Cardiac muscle cell (in vitro differentiated cells and primary cell): ENCODE data around the gene VEZT. TPM values are rescaled to one million over a fixed set of nuclear protein-coding genes. Genes with fewer than 3 reads are reported as not detected.

ENCODE experiments used
- DNase-seq, 2 donors: peaks; one replicate each; pipeline versions ENCODE4 v3.0.0 to v3.0.0-alpha.2; 2010 to 2017; ENCODE audit warnings: low read depth in 1 of 2, low spot score in 1 of 2
- H3K27ac ChIP-seq: fragments of 200-600 bp; sonication (generic); 2 replicates; pipeline ENCODE4 v1.5.1; 2016
- H3K27me3 ChIP-seq: fragments of 200-600 bp; sonication (generic); 2 replicates; pipeline ENCODE4 v1.6.0; 2016; ENCODE audit warnings: control low read depth
- H3K36me3 ChIP-seq: fragments of 200-600 bp; sonication (generic); 2 replicates; pipeline ENCODE4 v1.5.1; 2016; ENCODE audit warnings: control low read depth
- H3K4me1 ChIP-seq: fragments of 200-600 bp; sonication (generic); 2 replicates; pipeline ENCODE4 v1.8.1; 2017; ENCODE audit warnings: low read depth, mild to moderate bottlenecking, mixed run types
- H3K4me3 ChIP-seq: fragments of 200-600 bp; sonication (generic); 2 replicates; pipeline ENCODE4 v1.5.1; 2016; ENCODE audit warnings: mild to moderate bottlenecking
- H3K9me3 ChIP-seq: fragments of 200-600 bp; sonication (generic); 2 replicates; pipeline ENCODE4 v1.5.1; 2017; ENCODE audit warnings: low read depth, mild to moderate bottlenecking, control low read depth
- polyA plus RNA-seq: library from polyadenylated mRNA; unstranded; fragments of >200 nt; fragmentation: Nextera tagmentation; extraction: Ambion mirVana; gene quantifications from 2 replicates; pipeline ENCODE4 v1.2.1, GENCODE V29; 2016
- total RNA-seq: library from RNA; depleted of rRNA; stranded (reverse); fragments of >200 nt; gene quantifications from 2 replicates; pipeline ENCODE4 v1.2.3, GENCODE V29; 2016
- TF ChIP-seq, protein P1 (sequence below): IDR thresholded peaks from 2 replicates; pipeline ENCODE4 v1.5.1; 2012; ENCODE audit warnings: low read depth, mild to moderate bottlenecking, low read length

Gene VEZT
- total and polyA plus RNA-seq, 2 experiments from 2014 or later: 50.6 to 56.9 TPM

DNA sequence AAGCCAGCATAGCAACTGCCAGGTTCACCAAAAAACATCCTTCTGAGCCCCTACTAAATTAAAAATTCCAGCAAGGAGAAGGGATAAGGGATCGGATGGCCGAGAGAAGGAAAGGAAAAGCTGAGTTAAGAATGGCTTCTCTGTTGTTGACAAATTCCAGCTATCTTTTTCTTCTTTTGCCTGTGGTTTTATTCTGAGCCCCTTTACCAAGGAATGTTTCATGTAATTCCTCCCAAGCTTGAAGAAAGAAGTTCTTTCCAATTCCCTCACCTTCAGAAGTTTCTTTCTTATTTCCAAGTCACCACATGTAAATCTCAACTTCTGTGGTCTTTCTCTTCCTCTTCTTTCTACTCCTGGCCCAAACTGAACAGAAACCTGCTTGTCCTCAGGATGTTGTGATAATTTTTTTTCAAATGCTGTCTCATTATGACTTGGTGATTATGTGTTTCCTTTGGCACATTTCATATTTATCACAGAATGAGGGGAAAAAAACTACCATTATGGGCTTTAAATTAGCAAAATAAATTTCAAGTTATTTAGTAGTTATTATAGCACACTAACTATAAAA, 40.3 kb upstream of the VEZT start:
- peaks cover 22% of the 10 kb centered on the region for H3K4me1 ChIP-seq
- H3K9me3 ChIP-seq: no peaks in the 10 kb centered on the region
- H3K27me3 ChIP-seq: no peaks in the 10 kb centered on the region
- TF ChIP-seq, protein P1, sequence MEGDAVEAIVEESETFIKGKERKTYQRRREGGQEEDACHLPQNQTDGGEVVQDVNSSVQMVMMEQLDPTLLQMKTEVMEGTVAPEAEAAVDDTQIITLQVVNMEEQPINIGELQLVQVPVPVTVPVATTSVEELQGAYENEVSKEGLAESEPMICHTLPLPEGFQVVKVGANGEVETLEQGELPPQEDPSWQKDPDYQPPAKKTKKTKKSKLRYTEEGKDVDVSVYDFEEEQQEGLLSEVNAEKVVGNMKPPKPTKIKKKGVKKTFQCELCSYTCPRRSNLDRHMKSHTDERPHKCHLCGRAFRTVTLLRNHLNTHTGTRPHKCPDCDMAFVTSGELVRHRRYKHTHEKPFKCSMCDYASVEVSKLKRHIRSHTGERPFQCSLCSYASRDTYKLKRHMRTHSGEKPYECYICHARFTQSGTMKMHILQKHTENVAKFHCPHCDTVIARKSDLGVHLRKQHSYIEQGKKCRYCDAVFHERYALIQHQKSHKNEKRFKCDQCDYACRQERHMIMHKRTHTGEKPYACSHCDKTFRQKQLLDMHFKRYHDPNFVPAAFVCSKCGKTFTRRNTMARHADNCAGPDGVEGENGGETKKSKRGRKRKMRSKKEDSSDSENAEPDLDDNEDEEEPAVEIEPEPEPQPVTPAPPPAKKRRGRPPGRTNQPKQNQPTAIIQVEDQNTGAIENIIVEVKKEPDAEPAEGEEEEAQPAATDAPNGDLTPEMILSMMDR: no peak
- no peaks in the 10 kb centered on the region for H3K36me3 ChIP-seq
- no peak overlapping the region for H3K27ac ChIP-seq
- DNase-seq: peak in 1 of 2 donors; percentile 28
- no peak overlapping the region for H3K4me3 ChIP-seq

DNA sequence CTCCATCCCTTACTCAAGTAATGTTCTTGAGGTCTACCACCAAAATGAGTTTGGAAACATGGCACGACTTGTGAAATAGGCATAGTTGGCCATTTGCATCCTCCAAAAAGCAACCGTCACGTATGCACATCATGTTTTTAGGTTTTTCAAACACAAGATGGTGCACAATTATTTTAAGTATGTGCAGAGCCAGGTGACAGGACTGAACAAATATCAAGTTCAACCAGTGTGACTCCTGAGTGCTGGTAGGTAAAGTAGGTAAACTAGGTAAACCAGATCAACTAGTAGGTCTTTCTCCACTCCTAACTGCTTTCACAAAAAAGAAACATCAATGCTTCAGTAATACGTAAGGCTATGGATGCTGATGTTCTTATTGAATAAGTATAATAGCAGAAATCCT, 39.5 kb upstream of the VEZT start:
- peaks cover 14% of the 10 kb centered on the region for H3K4me1 ChIP-seq
- H3K36me3 ChIP-seq: no peaks in the 10 kb centered on the region
- no peak overlapping the region for H3K4me3 ChIP-seq
- no peaks in the 10 kb centered on the region for H3K27me3 ChIP-seq
- H3K27ac ChIP-seq: no peak overlapping the region
- no peak for DNase-seq
- no peaks in the 10 kb centered on the region for H3K9me3 ChIP-seq
- TF ChIP-seq, protein P1: no peak

DNA sequence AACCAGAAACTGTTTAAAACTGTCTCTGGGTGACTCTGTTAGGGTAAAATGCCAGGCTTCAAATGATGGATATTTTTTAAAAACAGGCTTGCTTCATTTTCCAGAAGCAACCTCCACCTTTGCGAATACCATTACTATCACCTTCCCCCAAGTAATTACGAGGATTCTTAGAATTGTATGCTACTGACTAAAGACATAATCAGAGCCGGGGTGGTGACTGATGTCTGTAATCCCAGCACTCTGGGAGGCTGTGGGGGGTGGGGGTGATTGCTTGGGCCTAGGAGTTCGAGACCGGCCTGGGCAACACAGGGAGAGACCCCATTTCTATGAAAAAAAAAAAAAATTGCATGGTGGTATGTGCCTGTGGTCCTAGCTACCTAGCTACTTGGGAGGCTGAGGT, 38.6 kb upstream of the VEZT start:
- H3K36me3 ChIP-seq: no peaks in the 10 kb centered on the region
- no peaks in the 10 kb centered on the region for H3K27me3 ChIP-seq
- no peak for DNase-seq
- H3K9me3 ChIP-seq: no peaks in the 10 kb centered on the region
- H3K4me1 ChIP-seq: peaks cover 5% of the 10 kb centered on the region
- no peak overlapping the region for H3K27ac ChIP-seq
- H3K4me3 ChIP-seq: no peak overlapping the region
- TF ChIP-seq, protein P1: no peak

DNA sequence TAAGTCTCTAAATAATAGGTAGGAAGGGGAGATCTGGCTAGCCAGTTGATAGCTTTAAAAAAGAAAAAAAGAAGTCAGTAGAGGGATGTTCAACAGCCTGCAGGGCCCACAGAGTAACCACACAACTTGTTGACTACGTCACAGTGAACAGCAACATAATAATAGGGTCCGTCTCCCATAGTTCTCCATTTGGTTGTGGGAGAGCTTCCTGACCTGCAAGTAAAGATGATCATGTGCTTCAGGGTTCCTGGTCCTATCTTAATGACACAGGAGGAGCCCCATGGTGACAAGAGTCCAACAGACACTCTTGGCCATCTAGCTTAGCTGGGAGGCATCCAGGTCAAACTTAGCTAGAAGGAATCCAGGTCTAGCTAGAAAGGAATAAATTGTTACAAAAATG, 36.5 kb upstream of the VEZT start:
- DNase-seq: no peak
- H3K27ac ChIP-seq: no peak overlapping the region

DNA sequence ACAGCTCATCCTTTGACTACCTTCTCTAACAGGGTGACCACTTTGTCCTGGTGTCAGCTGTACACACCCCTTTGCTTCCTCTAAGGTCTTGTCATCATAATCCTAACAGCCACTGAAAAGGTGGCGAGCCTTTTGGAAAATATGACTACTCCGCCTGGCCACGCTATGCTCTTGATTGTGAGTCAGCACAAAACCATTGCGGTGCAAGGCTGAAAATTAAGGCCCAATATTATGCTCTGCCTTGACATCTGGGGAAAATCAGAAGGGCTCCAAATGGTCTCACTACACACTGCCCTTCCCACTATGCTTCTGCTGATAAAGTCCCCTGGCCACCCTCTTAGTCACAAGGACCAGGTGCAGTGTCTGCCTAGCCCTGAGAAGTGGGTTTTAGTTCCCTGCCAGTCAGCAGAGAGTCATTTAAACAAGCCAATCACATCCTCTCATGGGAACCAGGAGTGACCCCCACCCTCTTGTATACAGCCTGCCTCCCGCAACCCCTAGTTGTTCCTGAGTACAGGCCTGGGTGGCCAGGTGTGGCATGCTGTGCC, 34.7 kb upstream of the VEZT start:
- Histone ChIP-seq H3K4me3 (no peak overlapping the region), H3K36me3 (no peaks in the 10 kb centered on the region), H3K27ac (peak overlapping the region; percentile 50), H3K4me1 (no peaks in the 10 kb centered on the region), H3K9me3 (no peaks in the 10 kb centered on the region), H3K27me3 (no peaks in the 10 kb centered on the region)
- DNase-seq: peak in 1 of 2 donors; percentile 76
- TF ChIP-seq, protein P1: no peak

More for the DNA sequence above, 36.5 kb upstream of the VEZT start:
- Histone ChIP-seq H3K9me3 (no peaks in the 10 kb centered on the region), H3K4me1 (no peaks in the 10 kb centered on the region), H3K36me3 (no peaks in the 10 kb centered on the region), H3K27me3 (no peaks in the 10 kb centered on the region), H3K4me3 (no peak overlapping the region)
- TF ChIP-seq, protein P1: no peak
